HepG2 (cell line): Measurements from ENCODE around the gene TCEA3. TPM values are rescaled to one million over a fixed set of nuclear protein-coding genes. Genes with fewer than 3 reads are reported as not detected.

ENCODE experiments used
- AHDC1 ChIP-seq: sonication (generic); formaldehyde crosslinking; IDR thresholded peaks from 2 replicates; pipeline ENCODE4 v1.5.1; 2020; ENCODE audit warnings: mild to moderate bottlenecking, missing genetic modification reagents, borderline replicate concordance
- ARNT ChIP-seq: fragments of 450-650 bp; IDR thresholded peaks from 2 replicates; pipeline ENCODE4 v1.6.1; 2017
- BRF2 ChIP-seq: sonication (generic); formaldehyde crosslinking; IDR thresholded peaks from 2 replicates; pipeline ENCODE4 v1.8.1; 2022; ENCODE audit warnings: mild to moderate bottlenecking, missing genetic modification reagents
- E2F2 ChIP-seq: sonication (generic); formaldehyde crosslinking; IDR thresholded peaks from 2 replicates; pipeline ENCODE4 v1.4.0; 2020; ENCODE audit warnings: missing genetic modification reagents, borderline replicate concordance
- FOXA3 ChIP-seq: IDR thresholded peaks from 2 replicates; pipeline ENCODE4 v1.6.1; 2016; ENCODE audit warnings: missing genetic modification reagents, missing compliant biosample characterization
- FOXM1 ChIP-seq: sonication (generic); formaldehyde crosslinking; IDR thresholded peaks from 2 replicates; pipeline ENCODE4 v1.5.0; 2020; ENCODE audit warnings: missing genetic modification reagents
- GATA4 ChIP-seq: sonication (generic); IDR thresholded peaks from 2 replicates; pipeline ENCODE4 v1.6.1; 2016; ENCODE audit warnings: antibody characterized with exemption, low read depth, borderline replicate concordance
- HNRNPH1 ChIP-seq: fragments of 200-400 bp; formaldehyde crosslinking; optimal IDR thresholded peaks from 2 replicates; pipeline ENCODE3; 2017; ENCODE audit warnings: mild to moderate bottlenecking, low read depth, low read length
- KAT8 ChIP-seq: IDR thresholded peaks from 2 replicates; pipeline ENCODE4 v1.6.1; 2016; ENCODE audit warnings: missing genetic modification reagents, missing compliant biosample characterization
- KLF9 ChIP-seq: IDR thresholded peaks from 2 replicates; pipeline ENCODE4 v1.6.1; 2016; ENCODE audit warnings: low read depth
- MTF1 ChIP-seq: sonication (generic); formaldehyde crosslinking; IDR thresholded peaks from 2 replicates; pipeline ENCODE4 v1.5.0; 2020; ENCODE audit warnings: missing genetic modification reagents
- NPAS2 ChIP-seq: sonication (generic); formaldehyde crosslinking; IDR thresholded peaks from 2 replicates; pipeline ENCODE4 v1.8.0; 2022; ENCODE audit warnings: mild to moderate bottlenecking, missing genetic modification reagents, borderline replicate concordance
- RARA ChIP-seq: IDR thresholded peaks from 2 replicates; pipeline ENCODE4 v1.6.1; 2016; ENCODE audit warnings: missing genetic modification reagents, missing compliant biosample characterization
- RORA ChIP-seq: sonication (generic); formaldehyde crosslinking; IDR thresholded peaks from 2 replicates; pipeline ENCODE4 v1.5.0; 2020; ENCODE audit warnings: mild to moderate bottlenecking, missing genetic modification reagents, moderate library complexity
- ZBTB44 ChIP-seq: sonication (generic); formaldehyde crosslinking; IDR thresholded peaks from 2 replicates; pipeline ENCODE4 v1.4.0; 2020; ENCODE audit warnings: missing genetic modification reagents
- ZFP90 ChIP-seq: sonication (generic); formaldehyde crosslinking; IDR thresholded peaks from 2 replicates; pipeline ENCODE4 v1.8.0; 2022; ENCODE audit warnings: missing genetic modification reagents, mild to moderate bottlenecking, inconsistent platforms, borderline replicate concordance
- ZFYVE20 ChIP-seq: sonication (generic); formaldehyde crosslinking; IDR thresholded peaks from 2 replicates; pipeline ENCODE4 v1.8.0; 2023; ENCODE audit warnings: low read depth, mild to moderate bottlenecking, moderate library complexity, missing genetic modification reagents, borderline replicate concordance
- ZMYM4 ChIP-seq: sonication (generic); formaldehyde crosslinking; IDR thresholded peaks from 2 replicates; pipeline ENCODE4 v1.8.1; 2023; ENCODE audit warnings: mild to moderate bottlenecking, missing genetic modification reagents
- ZNF205 ChIP-seq: IDR thresholded peaks from 2 replicates; pipeline ENCODE4 v1.6.1; 2018; ENCODE audit warnings: missing biosample characterization, missing genetic modification reagents
- ZNF275 ChIP-seq: sonication (generic); formaldehyde crosslinking; IDR thresholded peaks from 2 replicates; pipeline ENCODE4 v1.8.0; 2022; ENCODE audit warnings: missing genetic modification reagents, mild to moderate bottlenecking, inconsistent platforms, borderline replicate concordance
- ZNF33A ChIP-seq: sonication (generic); formaldehyde crosslinking; IDR thresholded peaks from 2 replicates; pipeline ENCODE4 v1.5.1; 2020; ENCODE audit warnings: missing genetic modification reagents, mild to moderate bottlenecking, moderate library complexity, borderline replicate concordance
- polyA plus RNA-seq, 8 experiments: library from polyadenylated mRNA; depleted of rRNA in 3 of 8; stranded (reverse) in 7 of 8; unstranded in 1 of 8; fragments of >200 nt; fragmentation: Illumina TruSeq in 4 of 8; extraction: Trizol in 4 of 8; gene quantifications; 2 replicates each; pipeline versions ENCODE4 v1.2.1 to v1.2.3, GENCODE V29; 2011 to 2016; ENCODE audit warnings: low read depth in 4 of 8, missing spikeins in 1 of 8, mixed read lengths in 1 of 8; ENCODE audit not compliant: insufficient read depth in 1 of 8
- total RNA-seq, 5 experiments: library from RNA; depleted of rRNA; stranded (reverse); fragments of >200 nt; fragmentation: Illumina TruSeq; extraction: Trizol; gene quantifications; 2 replicates each; pipeline ENCODE4 v1.2.3, GENCODE V29; 2016; ENCODE audit warnings: low read depth in 1 of 5

TCEA3 gene
- total and polyA plus RNA-seq, 2 of the 13 experiments (the other 11 are each of a cell fraction or from before 2014, with no cell fraction given), result 55.5 to 84.6 TPM

GRCh38 chr1:23459338-23459757 is 34.8 kb upstream of the TCEA3 start (continued):
- no peak for TF ChIP-seq HNRNPH1
- TF ChIP-seq NPAS2 (CRISPR knock-in tag), result no peak
- 0 out of 2 replicates have a peak, but pooled peaks have one; percentile 18 for TF ChIP-seq BRF2 (CRISPR knock-in tag)
- TF ChIP-seq FOXA3 (CRISPR knock-in tag), result peak; percentile 62
- no peak for TF ChIP-seq MTF1 (CRISPR knock-in tag)
- TF ChIP-seq ZNF275 (CRISPR knock-in tag), result no peak
- TF ChIP-seq E2F2, result no peak
- TF ChIP-seq AHDC1 (CRISPR knock-in tag), result no peak
- no peak for TF ChIP-seq ZNF33A
- TF ChIP-seq KLF9 (CRISPR knock-in tag), result no peak
- TF ChIP-seq ZBTB44 (CRISPR knock-in tag), result no peak
- TF ChIP-seq FOXM1 (CRISPR knock-in tag), result no peak
- TF ChIP-seq RORA (CRISPR knock-in tag), result no peak
- TF ChIP-seq ZNF205 (CRISPR knock-in tag), result no peak
- TF ChIP-seq GATA4, result peak; percentile 23; the same call in 1 of the 2 replicates
- 0 out of 2 replicates have a peak, but pooled peaks have one; percentile 10 for TF ChIP-seq RARA (CRISPR knock-in tag)
- no peak for TF ChIP-seq ARNT
- no peak for TF ChIP-seq ZFYVE20 (CRISPR knock-in tag)
- TF ChIP-seq ZFP90 (CRISPR knock-in tag), result no peak
- TF ChIP-seq ZMYM4 (CRISPR knock-in tag), result peak; percentile 92
- TF ChIP-seq KAT8, result peak; percentile 71
